Keratinocyte (primary cell): Measurements from ENCODE around the gene BOLA1. TPM values are rescaled to one million over a fixed set of nuclear protein-coding genes. Genes with fewer than 3 reads are reported as not detected.

Experiments
- DNase-seq: peaks from one replicate; pipeline ENCODE4 v3.0.0-alpha.2; 2011; ENCODE audit warnings: low read depth, missing footprints, low spot score
- FAIRE-seq: peaks from 2 replicates; lab custom pipeline; 2011; peaks lifted over from hg19 to GRCh38; lab: Jason Lieb, UNC
- H2AFZ ChIP-seq: 2 replicates; pipeline ENCODE4 v1.6.0; 2012; ENCODE audit warnings: low read length, control low read depth, inconsistent platforms; ENCODE audit not compliant: control insufficient read depth
- H3K27ac ChIP-seq: 2 replicates; pipeline ENCODE4 v1.5.1; 2011; ENCODE audit warnings: low read length; ENCODE audit not compliant: control insufficient read depth, insufficient read depth
- H3K27me3 ChIP-seq: 3 replicates; pipeline ENCODE4 v1.6.0; 2011; ENCODE audit warnings: low read length; ENCODE audit not compliant: control insufficient read depth, insufficient read depth; ENCODE audit errors: extremely low read depth
- H3K36me3 ChIP-seq, 2 experiments: 2 replicates in 1 of 2; 3 replicates in 1 of 2; pipeline ENCODE4 v1.5.1; 2011; ENCODE audit warnings: low read length in 2 of 2, mild to moderate bottlenecking in 1 of 2; ENCODE audit not compliant: control insufficient read depth in 2 of 2, insufficient read depth in 2 of 2; ENCODE audit errors: extremely low read depth in 1 of 2
- H3K4me1 ChIP-seq: 3 replicates; pipeline ENCODE4 v1.5.1; 2011; ENCODE audit warnings: low read length; ENCODE audit not compliant: control insufficient read depth, insufficient read depth; ENCODE audit errors: extremely low read depth
- H3K4me2 ChIP-seq: 3 replicates; pipeline ENCODE4 v1.6.0; 2011; ENCODE audit warnings: low read depth, low read length; ENCODE audit not compliant: control insufficient read depth, insufficient read depth; ENCODE audit errors: extremely low read depth
- H3K4me3 ChIP-seq, 3 experiments: fragments of 200-600 bp in 1 of 3; sonication (generic) in 1 of 3; 2 replicates in 2 of 3; 3 replicates in 1 of 3; pipeline ENCODE4 v1.5.1; 2011 to 2016; ENCODE audit warnings: low read length in 3 of 3, mild to moderate bottlenecking in 3 of 3, control low read depth in 2 of 3, inconsistent platforms in 1 of 3, low read depth in 1 of 3, mixed read lengths in 1 of 3, mixed run types in 1 of 3, moderate library complexity in 1 of 3; ENCODE audit not compliant: control insufficient read depth in 2 of 3, insufficient read depth in 2 of 3; ENCODE audit errors: extremely low read depth in 1 of 3
- H3K79me2 ChIP-seq: 2 replicates; pipeline ENCODE4 v1.6.0; 2012; ENCODE audit warnings: low read length; ENCODE audit not compliant: control insufficient read depth, insufficient read depth
- H3K9ac ChIP-seq: 3 replicates; pipeline ENCODE4 v1.6.0; 2011; ENCODE audit warnings: low read length; ENCODE audit not compliant: control insufficient read depth, insufficient read depth; ENCODE audit errors: extremely low read depth
- H3K9me1 ChIP-seq: 3 replicates; pipeline ENCODE4 v1.6.0; 2011; ENCODE audit warnings: low read length; ENCODE audit not compliant: control insufficient read depth, insufficient read depth; ENCODE audit errors: extremely low read depth
- H3K9me3 ChIP-seq: 2 replicates; pipeline ENCODE4 v1.5.1; 2012; ENCODE audit warnings: low read depth, low read length; ENCODE audit not compliant: control insufficient read depth
- H4K20me1 ChIP-seq: 3 replicates; pipeline ENCODE4 v1.6.0; 2011; ENCODE audit warnings: low read length; ENCODE audit not compliant: control insufficient read depth, insufficient read depth; ENCODE audit errors: extremely low read depth
- CTCF ChIP-seq, 3 experiments: IDR thresholded peaks in 1 of 3; conservative IDR thresholded peaks in 1 of 3; optimal IDR thresholded peaks in 1 of 3; 2 replicates in 2 of 3; 3 replicates in 1 of 3; pipeline versions ENCODE3 to v1.5.1; 2011; ENCODE audit warnings: low read length in 3 of 3, mild to moderate bottlenecking in 3 of 3, moderate library complexity in 2 of 3, control low read depth in 1 of 3, inconsistent platforms in 1 of 3; ENCODE audit not compliant: insufficient read depth in 2 of 3; ENCODE audit errors: extremely low read depth in 1 of 3
- EZH2 ChIP-seq: IDR thresholded peaks from one replicate; pipeline ENCODE4 v1.6.1; 2012; ENCODE audit warnings: inconsistent platforms, mild to moderate bottlenecking, low read length, moderate library complexity
- dilution Hi-C: fragments of 300-500 bp; cut with MboI; formaldehyde crosslinking; loops from one replicate; pipeline ENCODE4 v1.7.0; 2020; ENCODE audit warnings: low sequenced_read_pairs; ENCODE audit not compliant: extremely low pct_ligation_motif_present
- polyA plus RNA-seq, 5 experiments: library from polyadenylated mRNA; depleted of rRNA in 3 of 5; stranded (reverse) in 3 of 5; stranded (forward) in 1 of 5; unstranded in 1 of 5; fragments of >200 nt; gene quantifications; 1 replicate in 1 of 5; 2 replicates in 3 of 5; 3 replicates in 1 of 5; pipeline versions ENCODE4 v1.2.1 to v1.2.3, GENCODE V29; 2011 to 2012; ENCODE audit warnings: missing spikeins in 2 of 5, low read depth in 1 of 5, low replicate concordance in 1 of 5

Gene BOLA1
- polyA plus RNA-seq, 1 donor (not counting 4 experiments of a cell fraction or from before 2014, with no cell fraction given), result 13.8 TPM

GRCh38 chr1:149888999-149889289, 10.4 kb upstream of the BOLA1 start:
- Histone ChIP-seq H4K20me1 (no peaks in the 10 kb centered on the region), H3K9me1 (no peaks in the 10 kb centered on the region), H3K27ac (peak overlapping the region; percentile 98), H3K4me3 (peak overlapping the region; percentile 53 to 88 (median 61)), H3K27me3 (no peaks in the 10 kb centered on the region), H3K79me2 (no peaks in the 10 kb centered on the region), H3K36me3 (no peaks in the 10 kb centered on the region), H3K4me1 (peaks cover 20% of the 10 kb centered on the region), H2AFZ (peak overlapping the region; percentile 94), H3K9me3 (no peaks in the 10 kb centered on the region), H3K9ac (peak overlapping the region; percentile 92), H3K4me2 (peak overlapping the region; percentile 100)
- dilution Hi-C loops, result no loop called here
- FAIRE-seq (no peak), DNase-seq (no peak)
- no peak for TF ChIP-seq EZH2
- no peak for TF ChIP-seq CTCF (optimal IDR thresholded peaks at IDR 0.05 in 1 of 3, IDR thresholded peaks at IDR 0.05 in 1 of 3, conservative IDR thresholded peaks at IDR 0.05 in 1 of 3; ENCODE audit: extremely low read depth in 1 of 3, insufficient read depth in 2 of 3, low read length in 3 of 3)

- dilution Hi-C loops, result no loop called here
- H3K9me3 ChIP-seq, result no peaks in the 10 kb centered on the region
- H2AFZ ChIP-seq, result no peak overlapping the region
- FAIRE-seq (no peak), DNase-seq (no peak)
- H4K20me1 ChIP-seq, result no peaks in the 10 kb centered on the region
- H3K4me3 ChIP-seq, result no peak overlapping the region
- H3K27ac ChIP-seq, result no peak overlapping the region
- peaks cover 9% of the 10 kb centered on the region for H3K4me1 ChIP-seq
- H3K27me3 ChIP-seq, result no peaks in the 10 kb centered on the region
- no peak overlapping the region for H3K9ac ChIP-seq
- no peaks in the 10 kb centered on the region for H3K36me3 ChIP-seq
- H3K4me2 ChIP-seq, result no peak overlapping the region
- TF ChIP-seq CTCF (optimal IDR thresholded peaks at IDR 0.05 in 1 of 3, IDR thresholded peaks at IDR 0.05 in 1 of 3, conservative IDR thresholded peaks at IDR 0.05 in 1 of 3; ENCODE audit: extremely low read depth in 1 of 3, insufficient read depth in 2 of 3, low read length in 3 of 3) (no peak), EZH2 (no peak)
- H3K79me2 ChIP-seq, result no peaks in the 10 kb centered on the region
- no peaks in the 10 kb centered on the region for H3K9me1 ChIP-seq
Measured at GRCh38 chr1:149896575-149896974, 2.8 kb upstream of the BOLA1 start.
